ENCODE measurements around the gene MRPL58.

Gene MRPL58

DNA sequence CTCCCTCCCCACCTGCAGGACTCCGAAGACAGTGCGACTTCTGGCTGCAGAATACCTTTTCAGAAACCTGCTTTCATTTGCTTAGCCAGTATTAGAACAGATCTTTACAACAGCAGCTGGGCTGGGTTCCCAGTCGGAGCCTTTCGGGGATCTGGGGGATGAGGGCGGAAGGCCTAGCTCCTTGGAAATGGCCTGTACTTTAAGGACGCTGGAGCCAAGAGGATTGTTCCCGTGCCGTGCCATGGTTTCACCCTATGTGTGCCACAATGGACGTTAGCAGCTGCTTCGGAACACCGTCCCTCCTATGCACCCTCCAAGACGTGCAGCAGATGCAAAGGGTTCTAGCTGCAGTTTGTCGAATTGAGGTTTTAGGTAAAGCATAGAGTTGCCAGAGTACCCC, 50.7 kb downstream of the MRPL58 start:
- H3K9ac ChIP-seq (ENCODE audit: low read length) = no peak overlapping the region
- no peaks in the 10 kb centered on the region for H3K9me3 ChIP-seq (ENCODE audit: control insufficient read depth, low read length)
- H3K27me3 ChIP-seq (ENCODE audit: control insufficient read depth, insufficient read depth, low read length) = no peaks in the 10 kb centered on the region
- no peak overlapping the region for H3K4me3 ChIP-seq (ENCODE audit: low read length)
- peaks cover 31% of the 10 kb centered on the region for H3K36me3 ChIP-seq (ENCODE audit: control insufficient read depth, insufficient read depth, low read length)
- H3K4me1 ChIP-seq (ENCODE audit: control insufficient read depth, insufficient read depth, low read length) = no peaks in the 10 kb centered on the region

DNA sequence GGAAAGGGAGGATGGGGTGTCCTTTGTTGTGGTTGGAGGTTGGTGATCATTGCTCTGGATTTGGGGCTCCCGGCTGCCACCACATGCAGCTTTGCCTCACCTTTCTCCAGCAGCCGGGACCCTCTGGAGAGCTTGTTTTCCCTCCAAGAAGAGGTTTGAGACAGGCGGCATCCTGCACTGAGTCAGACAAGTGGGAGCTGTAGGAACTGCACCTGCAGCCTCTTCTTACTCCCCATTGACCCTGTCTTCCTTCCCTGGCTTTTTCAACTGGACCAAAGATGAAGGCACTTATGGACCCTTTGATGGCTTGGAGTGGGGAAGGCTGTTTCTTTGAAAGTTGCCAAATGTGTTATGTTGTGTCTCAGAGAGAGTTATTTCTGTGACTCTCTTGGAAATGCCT, 51.2 kb downstream of the MRPL58 start:
- no peak overlapping the region for H3K4me3 ChIP-seq (ENCODE audit: low read length)
- no peak overlapping the region for H3K9ac ChIP-seq (ENCODE audit: low read length)
- H3K9me3 ChIP-seq (ENCODE audit: control insufficient read depth, low read length) = no peaks in the 10 kb centered on the region
- H3K27me3 ChIP-seq (ENCODE audit: control insufficient read depth, insufficient read depth, low read length) = no peaks in the 10 kb centered on the region
- H3K4me1 ChIP-seq (ENCODE audit: control insufficient read depth, insufficient read depth, low read length) = no peaks in the 10 kb centered on the region
- peaks cover 31% of the 10 kb centered on the region for H3K36me3 ChIP-seq (ENCODE audit: control insufficient read depth, insufficient read depth, low read length)

DNA sequence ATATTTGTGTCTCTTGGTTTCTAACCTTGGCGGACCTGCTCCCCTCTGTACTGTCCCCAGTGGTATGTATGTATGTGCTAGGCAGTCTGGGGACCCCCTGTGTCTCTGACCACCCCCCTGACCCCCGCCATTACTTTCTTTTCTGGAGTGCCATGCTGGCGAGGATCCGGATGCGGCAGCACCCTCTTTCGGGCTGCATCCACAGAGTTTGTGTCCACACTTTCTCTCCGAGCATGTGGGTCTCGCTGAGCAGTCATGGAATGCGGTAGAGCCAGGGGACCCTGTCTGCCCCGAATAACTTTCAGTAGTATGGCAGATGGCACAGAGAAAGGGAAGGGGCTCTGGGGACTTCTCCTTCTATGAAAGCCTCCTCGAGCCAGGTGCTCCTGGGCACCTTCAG, 51.6 kb downstream of the MRPL58 start:
- Histone ChIP-seq H3K9ac (ENCODE audit: low read length) (no peak overlapping the region), H3K9me3 (ENCODE audit: control insufficient read depth, low read length) (no peaks in the 10 kb centered on the region), H3K4me3 (ENCODE audit: low read length) (no peak overlapping the region), H3K27me3 (ENCODE audit: control insufficient read depth, insufficient read depth, low read length) (no peaks in the 10 kb centered on the region), H3K36me3 (ENCODE audit: control insufficient read depth, insufficient read depth, low read length) (peaks cover 31% of the 10 kb centered on the region), H3K4me1 (ENCODE audit: control insufficient read depth, insufficient read depth, low read length) (no peaks in the 10 kb centered on the region)

DNA sequence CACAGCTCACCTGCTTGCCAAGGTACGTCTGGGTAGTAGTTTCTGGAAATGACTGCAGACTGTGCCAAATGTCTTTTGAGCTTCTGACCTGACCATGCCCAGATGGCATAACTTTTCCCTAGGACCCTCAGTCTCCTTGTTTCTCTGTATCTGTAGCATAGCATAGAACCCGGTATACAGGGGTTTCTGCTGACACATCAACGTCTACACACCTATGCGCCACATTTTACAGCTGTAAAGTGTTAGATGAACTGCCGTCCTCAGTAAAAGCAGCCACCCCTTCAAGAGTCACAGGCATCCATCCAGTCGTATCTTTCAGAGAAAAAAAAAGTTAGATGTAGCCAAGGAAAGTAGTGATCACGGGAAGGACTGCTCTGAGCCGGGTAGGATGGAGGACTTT, 52.0 kb downstream of the MRPL58 start:
- no peaks in the 10 kb centered on the region for H3K9me3 ChIP-seq (ENCODE audit: control insufficient read depth, low read length)
- H3K36me3 ChIP-seq (ENCODE audit: control insufficient read depth, insufficient read depth, low read length) = peaks cover 31% of the 10 kb centered on the region
- H3K27me3 ChIP-seq (ENCODE audit: control insufficient read depth, insufficient read depth, low read length) = no peaks in the 10 kb centered on the region
- no peak overlapping the region for H3K9ac ChIP-seq (ENCODE audit: low read length)
- H3K4me3 ChIP-seq (ENCODE audit: low read length) = no peak overlapping the region
- H3K4me1 ChIP-seq (ENCODE audit: control insufficient read depth, insufficient read depth, low read length) = no peaks in the 10 kb centered on the region

DNA sequence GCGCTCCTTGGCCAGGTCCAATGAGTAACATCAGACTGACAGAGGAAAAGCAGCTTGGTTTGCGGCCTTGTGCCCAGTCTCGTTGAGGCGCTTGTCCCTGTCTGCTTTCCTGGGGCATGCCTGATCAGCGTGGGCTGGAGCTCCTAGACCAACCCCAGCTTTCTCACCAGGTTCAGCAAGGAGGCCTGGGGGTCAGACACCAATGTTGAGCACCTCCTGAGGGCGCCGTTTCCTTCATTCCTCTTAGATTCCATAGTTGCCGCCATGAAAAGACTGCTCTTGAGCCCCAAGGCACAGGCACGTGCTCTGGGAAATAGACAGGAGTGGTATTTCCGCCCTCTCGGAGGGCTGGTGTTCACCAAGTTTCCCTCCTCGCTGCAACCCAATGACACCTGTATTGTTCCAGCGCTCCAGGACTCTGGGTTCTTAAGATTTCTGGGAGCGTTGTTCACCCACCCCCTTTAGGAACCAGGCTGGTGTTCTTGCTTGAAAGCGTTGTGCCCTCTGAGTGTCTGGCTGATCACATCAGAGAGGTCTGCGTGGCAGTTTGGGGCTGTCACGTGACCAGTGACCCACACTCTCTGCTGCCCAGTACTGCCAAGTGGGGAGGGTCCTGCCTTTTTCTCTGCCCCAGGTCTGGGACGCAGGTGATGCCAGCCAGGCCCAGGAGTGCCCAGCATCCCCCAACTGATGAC, 52.5 kb downstream of the MRPL58 start:
- Histone ChIP-seq H3K27me3 (ENCODE audit: control insufficient read depth, insufficient read depth, low read length) (no peaks in the 10 kb centered on the region), H3K4me1 (ENCODE audit: control insufficient read depth, insufficient read depth, low read length) (no peaks in the 10 kb centered on the region), H3K9ac (ENCODE audit: low read length) (no peak overlapping the region), H3K4me3 (ENCODE audit: low read length) (no peak overlapping the region), H3K9me3 (ENCODE audit: control insufficient read depth, low read length) (no peaks in the 10 kb centered on the region), H3K36me3 (ENCODE audit: control insufficient read depth, insufficient read depth, low read length) (peaks cover 31% of the 10 kb centered on the region)

DNA sequence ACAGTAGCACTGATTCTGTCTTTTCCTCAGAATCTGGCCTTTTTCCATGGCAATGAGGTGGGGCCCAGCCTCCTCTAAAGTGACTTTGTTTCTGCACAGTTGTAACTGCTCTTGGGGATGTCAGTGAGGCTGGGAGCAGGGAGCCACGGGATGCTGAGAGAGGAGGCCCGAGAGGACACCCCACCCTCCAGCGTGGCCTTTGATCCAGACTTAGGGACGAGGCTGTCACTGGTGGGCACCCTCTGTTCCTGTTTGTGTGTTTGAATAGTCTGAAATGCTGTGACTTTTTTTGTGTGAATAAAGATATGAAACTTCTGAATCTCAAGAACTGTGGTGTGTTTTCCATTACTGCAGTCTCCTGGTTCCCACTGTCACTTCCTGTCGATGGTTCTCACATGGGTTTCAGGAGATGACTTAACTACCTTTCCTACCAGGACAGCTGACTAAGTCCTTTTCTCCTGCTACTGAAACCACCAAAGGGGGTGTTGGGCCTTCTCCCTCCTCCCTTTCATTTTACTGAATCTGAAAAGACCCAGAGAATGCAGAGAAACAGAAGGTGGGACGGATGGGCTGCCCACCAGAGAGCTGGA, 53.2 kb downstream of the MRPL58 start:
- H3K4me3 ChIP-seq (ENCODE audit: low read length) = no peak overlapping the region
- no peak overlapping the region for H3K9ac ChIP-seq (ENCODE audit: low read length)
- H3K27me3 ChIP-seq (ENCODE audit: control insufficient read depth, insufficient read depth, low read length) = no peaks in the 10 kb centered on the region
- H3K9me3 ChIP-seq (ENCODE audit: control insufficient read depth, low read length) = no peaks in the 10 kb centered on the region
- H3K4me1 ChIP-seq (ENCODE audit: control insufficient read depth, insufficient read depth, low read length) = no peaks in the 10 kb centered on the region
- H3K36me3 ChIP-seq (ENCODE audit: control insufficient read depth, insufficient read depth, low read length) = peaks cover 30% of the 10 kb centered on the region

DNA sequence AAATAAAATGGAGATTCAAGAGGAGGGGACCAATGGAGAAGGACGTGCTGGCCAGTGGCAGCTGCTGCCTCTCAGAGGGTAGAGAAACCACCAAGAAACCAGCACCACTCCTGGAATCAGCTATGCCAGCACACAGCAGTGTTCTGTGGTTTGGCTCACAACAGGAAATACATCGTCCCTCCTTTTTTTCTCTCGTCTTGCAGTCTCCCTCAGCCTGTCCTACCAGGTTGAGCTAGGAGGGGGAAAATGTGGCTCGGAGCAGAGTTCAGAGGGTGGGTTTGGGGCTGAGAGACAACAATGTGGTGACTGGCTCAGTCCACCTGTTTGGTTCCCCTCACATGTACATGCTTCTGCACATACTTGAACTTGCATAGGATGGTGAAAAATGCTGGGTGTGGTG, 55.4 kb downstream of the MRPL58 start:
- Histone ChIP-seq H3K9me3 (ENCODE audit: control insufficient read depth, low read length) (no peaks in the 10 kb centered on the region), H3K27me3 (ENCODE audit: control insufficient read depth, insufficient read depth, low read length) (no peaks in the 10 kb centered on the region), H3K4me1 (ENCODE audit: control insufficient read depth, insufficient read depth, low read length) (no peaks in the 10 kb centered on the region), H3K4me3 (ENCODE audit: low read length) (no peak overlapping the region), H3K9ac (ENCODE audit: low read length) (no peak overlapping the region), H3K36me3 (ENCODE audit: control insufficient read depth, insufficient read depth, low read length) (peaks cover 18% of the 10 kb centered on the region)

DNA sequence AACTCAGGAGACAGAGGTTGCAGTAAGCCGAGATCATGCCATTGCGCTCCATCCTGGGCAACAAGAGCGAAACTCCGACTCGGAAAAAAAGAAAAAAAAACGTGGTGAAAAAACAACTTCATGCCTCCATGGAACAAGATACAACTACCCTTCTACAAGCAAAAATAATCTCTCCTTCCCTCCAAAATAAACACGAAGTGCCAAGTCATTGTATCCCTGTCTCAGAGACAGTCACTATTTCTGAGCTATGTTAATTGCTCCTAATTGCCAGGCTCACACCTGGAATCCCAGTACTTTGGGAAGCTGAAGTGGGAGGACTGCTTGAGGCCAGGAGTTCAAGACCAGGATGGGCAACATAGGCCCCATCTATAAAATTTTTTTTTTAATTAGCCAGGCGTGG, 56.3 kb downstream of the MRPL58 start:
- H3K9ac ChIP-seq (ENCODE audit: low read length) = no peak overlapping the region

DNA sequence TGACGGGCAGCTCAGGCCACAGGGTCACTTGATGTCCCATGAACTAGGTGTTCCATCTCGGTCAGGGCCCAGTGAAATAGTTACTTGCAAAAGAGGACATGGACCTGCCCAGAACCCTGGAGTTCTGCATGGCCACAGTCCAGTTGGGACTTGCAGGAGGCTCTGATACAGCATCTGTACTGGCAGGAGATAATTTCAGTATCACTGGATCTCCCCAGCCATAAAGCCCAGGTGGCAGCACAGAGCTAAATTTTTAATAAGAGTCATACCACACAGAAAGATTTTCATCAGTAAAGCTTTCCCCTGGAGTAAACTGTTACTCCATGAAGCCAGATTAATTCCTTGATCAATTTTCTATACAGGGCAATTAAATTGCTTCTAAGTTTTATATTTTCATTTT, 57.3 kb downstream of the MRPL58 start:
- no peaks in the 10 kb centered on the region for H3K36me3 ChIP-seq (ENCODE audit: control insufficient read depth, insufficient read depth, low read length)
- H3K4me1 ChIP-seq (ENCODE audit: control insufficient read depth, insufficient read depth, low read length) = no peaks in the 10 kb centered on the region
- no peak overlapping the region for H3K9ac ChIP-seq (ENCODE audit: low read length)
- no peaks in the 10 kb centered on the region for H3K27me3 ChIP-seq (ENCODE audit: control insufficient read depth, insufficient read depth, low read length)
- H3K9me3 ChIP-seq (ENCODE audit: control insufficient read depth, low read length) = no peaks in the 10 kb centered on the region
- H3K4me3 ChIP-seq (ENCODE audit: low read length) = no peak overlapping the region

More for the DNA sequence above, 56.3 kb downstream of the MRPL58 start:
- Histone ChIP-seq H3K27me3 (ENCODE audit: control insufficient read depth, insufficient read depth, low read length) (no peaks in the 10 kb centered on the region), H3K4me3 (ENCODE audit: low read length) (no peak overlapping the region), H3K4me1 (ENCODE audit: control insufficient read depth, insufficient read depth, low read length) (no peaks in the 10 kb centered on the region), H3K36me3 (ENCODE audit: control insufficient read depth, insufficient read depth, low read length) (peaks cover 9% of the 10 kb centered on the region), H3K9me3 (ENCODE audit: control insufficient read depth, low read length) (no peaks in the 10 kb centered on the region)
